A673 (cell line): ENCODE measurements around the gene PHEX. TPM values are rescaled to one million over a fixed set of nuclear protein-coding genes. Genes with fewer than 3 reads are reported as not detected.

Experiments
- BruUV-seq: library from RNA; stranded (reverse); fragments of 400-500 nt; replicated peaks from 2 replicates; lab custom pipeline; 2021; lab: Mats Ljungman, UMichigan
- CTCF ChIA-PET: fragments of 300-600 bp; sonication (Branson Sonifier 250); formaldehyde crosslinking; loops from one replicate; lab custom pipeline; 2022; ENCODE audit warnings: antibody characterized with exemption; lab: Charles Lee
- POLR2A ChIA-PET: fragments of 300-600 bp; sonication (Branson Sonifier 250); formaldehyde crosslinking; loops from one replicate; lab custom pipeline; 2022; ENCODE audit warnings: antibody characterized with exemption; ENCODE audit not compliant: low non-redundant PET; lab: Charles Lee
- DNase-seq: peaks from one replicate; pipeline ENCODE4 v3.0.0-alpha.2; 2015; ENCODE audit warnings: low spot score
- H3K27ac ChIP-seq: fragments of 200-600 bp; sonication (generic); 2 replicates; pipeline ENCODE4 v1.5.1; 2016; ENCODE audit warnings: mixed run types, low read depth, mild to moderate bottlenecking, mixed read lengths, antibody characterized with exemption, low read length; ENCODE audit not compliant: poor library complexity, severe bottlenecking
- H3K27me3 ChIP-seq: fragments of 200-600 bp; sonication (generic); replicated peaks from 2 replicates; pipeline ENCODE4 v1.6.1; 2017; ENCODE audit warnings: mixed run types, low read depth, mild to moderate bottlenecking, mixed read lengths, antibody characterized with exemption, low read length; ENCODE audit not compliant: insufficient read depth, poor library complexity
- H3K36me3 ChIP-seq: fragments of 200-600 bp; sonication (generic); 2 replicates; pipeline ENCODE4 v1.6.1; 2016; ENCODE audit warnings: mixed run types, mild to moderate bottlenecking, mixed read lengths, antibody characterized with exemption, low read length; ENCODE audit not compliant: insufficient read depth, poor library complexity, severe bottlenecking
- H3K4me1 ChIP-seq: fragments of 200-600 bp; sonication (generic); 2 replicates; pipeline ENCODE4 v1.6.1; 2017; ENCODE audit warnings: mixed run types, mild to moderate bottlenecking, mixed read lengths, antibody characterized with exemption, low read length; ENCODE audit not compliant: insufficient read depth, poor library complexity, severe bottlenecking
- H3K4me3 ChIP-seq: fragments of 200-600 bp; sonication (generic); 2 replicates; pipeline ENCODE4 v1.5.1; 2016; ENCODE audit warnings: low read depth, mixed run types, mild to moderate bottlenecking, mixed read lengths, low read length; ENCODE audit not compliant: poor library complexity, severe bottlenecking
- H3K9me3 ChIP-seq: fragments of 200-600 bp; sonication (generic); 2 replicates; pipeline ENCODE4 v1.6.1; 2016; ENCODE audit warnings: mixed run types, low read depth, mild to moderate bottlenecking, mixed read lengths, antibody characterized with exemption, low read length; ENCODE audit not compliant: poor library complexity, severe bottlenecking
- CTCF ChIP-seq: fragments of 300-800, 200-600 bp; sonication (generic); conservative IDR thresholded peaks from 2 replicates; pipeline ENCODE4 v1.5.1; 2017; ENCODE audit warnings: low read depth, mild to moderate bottlenecking, antibody characterized with exemption, low read length, moderate library complexity, mixed read lengths
- EZH2 ChIP-seq: fragments of 200-600 bp; sonication (generic); IDR thresholded peaks from 2 replicates; pipeline ENCODE4 v1.6.1; 2017; ENCODE audit warnings: borderline replicate concordance, low read depth, mild to moderate bottlenecking, mixed read lengths, antibody characterized with exemption, low read length; ENCODE audit not compliant: poor library complexity, severe bottlenecking
- intact Hi-C: fragments of 100-400 bp; cut with micrococcal nuclease; formaldehyde crosslinking; loops from one replicate; pipeline ENCODE4 v1.10.0; 2022; ENCODE audit not compliant: unreplicated experiment
- total RNA-seq: library from RNA; stranded (reverse); gene quantifications from 2 replicates; pipeline ENCODE4 v1.2.3, GENCODE V29; 2021

Gene PHEX
- total RNA-seq, 1 experiment from 2014 or later: 0.43 TPM

GRCh38 chrX:22246620-22247019 is 214.5 kb downstream of the PHEX start:
- Histone ChIP-seq H3K36me3 (no peaks in the 10 kb centered on the region), H3K4me3 (no peak overlapping the region), H3K27me3 (no peaks in the 10 kb centered on the region), H3K27ac (no peak overlapping the region), H3K4me1 (no peaks in the 10 kb centered on the region), H3K9me3 (no peaks in the 10 kb centered on the region)
- no peak for TF ChIP-seq CTCF
- no peak for TF ChIP-seq EZH2
- DNase-seq: no peak
- intact Hi-C loops: no loop called here
- CTCF ChIA-PET: no interaction called here
- POLR2A ChIA-PET: no interaction called here
- no TSS peak for BruUV-seq

- DNase-seq: no peak
- no peaks in the 10 kb centered on the region for H3K36me3 ChIP-seq
- TF ChIP-seq EZH2 (no peak), CTCF (no peak)
- no peak overlapping the region for H3K27ac ChIP-seq
- CTCF ChIA-PET: no interaction called here
- H3K9me3 ChIP-seq: no peaks in the 10 kb centered on the region
- H3K4me1 ChIP-seq: no peaks in the 10 kb centered on the region
- intact Hi-C loops: no loop called here
- H3K27me3 ChIP-seq: no peaks in the 10 kb centered on the region
- POLR2A ChIA-PET: no interaction called here
- BruUV-seq: no TSS peak
- H3K4me3 ChIP-seq: no peak overlapping the region
Measured at GRCh38 chrX:22247169-22247568, 215.0 kb downstream of the PHEX start.

DNA sequence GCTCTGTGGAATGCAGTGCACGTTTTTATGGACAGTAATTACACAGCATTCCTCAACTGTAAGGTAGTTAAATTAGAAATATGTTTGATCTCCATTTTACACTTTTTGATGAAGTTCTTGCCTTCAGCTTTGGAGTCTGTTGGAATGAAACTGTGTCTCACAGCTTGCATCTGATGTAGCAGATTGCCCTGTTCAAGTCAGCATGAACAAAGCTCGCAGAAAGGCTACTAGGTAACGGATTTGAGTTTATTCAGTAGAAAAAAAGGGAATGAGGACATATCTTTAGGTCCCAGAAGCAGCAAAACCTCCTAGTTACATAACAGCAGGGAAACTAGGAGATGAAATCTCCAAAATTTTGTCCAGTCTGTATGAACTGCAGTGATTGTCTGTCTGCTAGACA is 216.3 kb downstream of the PHEX start:
- ChIA-PET POLR2A (no interaction called here), CTCF (no interaction called here)
- TF ChIP-seq EZH2 (no peak), CTCF (no peak)
- Histone ChIP-seq H3K9me3 (no peaks in the 10 kb centered on the region), H3K27me3 (no peaks in the 10 kb centered on the region), H3K4me1 (no peaks in the 10 kb centered on the region), H3K27ac (no peak overlapping the region), H3K36me3 (no peaks in the 10 kb centered on the region), H3K4me3 (no peak overlapping the region)
- DNase-seq: no peak
- BruUV-seq: no TSS peak
- intact Hi-C loops: no loop called here
